ENCODE measurements around the gene CHD8.

GRCh38 chr14:21419528-21419927, 36.4 kb downstream of the CHD8 start:
- TF ChIP-seq CTCF (IDR thresholded peaks at IDR 0.05; ENCODE audit: extremely low read depth in 1 of 2, insufficient read depth in 1 of 2, low read depth in 1 of 2, low read length in 2 of 2), result no peak
- TF ChIP-seq POLR2A (IDR thresholded peaks at IDR 0.05; ENCODE audit: low read depth, low read length), result no peak
- TF ChIP-seq EZH2 (IDR thresholded peaks at IDR 0.05; ENCODE audit: borderline replicate concordance, low read depth, low read length, severe bottlenecking), result no peak

Data from endothelial cell of umbilical vein (primary cell).